HEK293 (cell line): ENCODE results near the gene RELT.

Source experiments
- CTCF ChIA-PET: fragments of 350-600 bp; formaldehyde crosslinking; extraction: SDS; loops from one replicate; lab custom pipeline; 2021; ENCODE audit warnings: antibody characterized with exemption; lab: Yijun Ruan, JAX
- POLR2A ChIA-PET: fragments of 300-600 bp; formaldehyde crosslinking; extraction: SDS; loops from one replicate; lab custom pipeline; 2020; ENCODE audit warnings: antibody characterized with exemption, inconsistent platforms; lab: Yijun Ruan, JAX
- H3K27ac ChIP-seq: fragments of 200-500 bp; sonication (Bioruptor generic); 2 replicates; pipeline ENCODE4 v1.5.1; 2014; ENCODE audit warnings: low read depth, low read length, control low read depth, inconsistent platforms; ENCODE audit errors: extremely low read depth
- H3K36me3 ChIP-seq, 2 experiments: fragments of 200-500 bp in 1 of 2; sonication (Bioruptor generic) in 1 of 2; 1 replicate in 1 of 2; 2 replicates in 1 of 2; pipeline ENCODE4 v1.5.1; 2014 to 2017; ENCODE audit warnings: inconsistent platforms in 2 of 2, low read length in 2 of 2; ENCODE audit not compliant: control insufficient read depth in 2 of 2, insufficient read depth in 1 of 2
- H3K4me1 ChIP-seq: fragments of 200-500 bp; sonication (Bioruptor generic); 2 replicates; pipeline ENCODE4 v1.5.1; 2014; ENCODE audit warnings: mild to moderate bottlenecking, low read length, inconsistent platforms; ENCODE audit not compliant: control insufficient read depth, insufficient read depth
- H3K4me3 ChIP-seq: 2 replicates; pipeline ENCODE4 v1.5.1; 2011; ENCODE audit warnings: low read depth, mild to moderate bottlenecking, control low read depth, low read length, moderate library complexity
- H3K9me3 ChIP-seq: fragments of 200-500 bp; sonication (Bioruptor generic); 2 replicates; pipeline ENCODE4 v1.5.1; 2014; ENCODE audit warnings: low read depth, low read length, inconsistent platforms; ENCODE audit not compliant: control insufficient read depth, insufficient read depth
- EGR2 ChIP-seq: fragments of 450-650 bp; formaldehyde crosslinking; IDR thresholded peaks from 2 replicates; pipeline ENCODE4 v1.5.1; 2016; ENCODE audit warnings: low read depth, missing biosample characterization, missing genetic modification characterization
- KLF8 ChIP-seq: fragments of 450-650 bp; formaldehyde crosslinking; IDR thresholded peaks from 2 replicates; pipeline ENCODE4 v1.5.1; 2016; ENCODE audit warnings: missing biosample characterization, missing genetic modification characterization
- KLF9 ChIP-seq: fragments of 450-650 bp; formaldehyde crosslinking; IDR thresholded peaks from 2 replicates; pipeline ENCODE4 v1.5.1; 2016; ENCODE audit warnings: missing biosample characterization, missing genetic modification characterization, low read depth
- ZBTB1 ChIP-seq: fragments of 450-650 bp; formaldehyde crosslinking; IDR thresholded peaks from 2 replicates; pipeline ENCODE4 v1.5.1; 2016; ENCODE audit warnings: missing biosample characterization, missing genetic modification characterization
- ZFP69B ChIP-seq: fragments of 450-650 bp; formaldehyde crosslinking; IDR thresholded peaks from 2 replicates; pipeline ENCODE4 v1.5.1; 2016; ENCODE audit warnings: missing biosample characterization, missing genetic modification characterization
- ZNF311 ChIP-seq: fragments of 450-650 bp; formaldehyde crosslinking; IDR thresholded peaks from 2 replicates; pipeline ENCODE4 v1.5.1; 2017; ENCODE audit warnings: missing biosample characterization, missing genetic modification characterization, borderline replicate concordance
- TF ChIP-seq, protein P1 (sequence below): fragments of 450-650 bp; formaldehyde crosslinking; IDR thresholded peaks from 2 replicates; pipeline ENCODE4 v1.5.1; 2016; ENCODE audit warnings: missing biosample characterization, missing genetic modification characterization
- TF ChIP-seq, protein P2 (sequence below): fragments of 450-650 bp; formaldehyde crosslinking; IDR thresholded peaks from 2 replicates; pipeline ENCODE4 v1.5.1; 2016; ENCODE audit warnings: missing biosample characterization, missing genetic modification characterization
- TF ChIP-seq, protein P3 (sequence below): fragments of 450-650 bp; formaldehyde crosslinking; IDR thresholded peaks from 2 replicates; pipeline ENCODE4 v1.5.1; 2016; ENCODE audit warnings: missing biosample characterization, missing genetic modification characterization
- TF ChIP-seq, protein P4 (sequence below): fragments of 450-650 bp; formaldehyde crosslinking; IDR thresholded peaks from 2 replicates; pipeline ENCODE4 v1.5.1; 2017; ENCODE audit warnings: missing biosample characterization, missing genetic modification characterization

The RELT gene

DNA sequence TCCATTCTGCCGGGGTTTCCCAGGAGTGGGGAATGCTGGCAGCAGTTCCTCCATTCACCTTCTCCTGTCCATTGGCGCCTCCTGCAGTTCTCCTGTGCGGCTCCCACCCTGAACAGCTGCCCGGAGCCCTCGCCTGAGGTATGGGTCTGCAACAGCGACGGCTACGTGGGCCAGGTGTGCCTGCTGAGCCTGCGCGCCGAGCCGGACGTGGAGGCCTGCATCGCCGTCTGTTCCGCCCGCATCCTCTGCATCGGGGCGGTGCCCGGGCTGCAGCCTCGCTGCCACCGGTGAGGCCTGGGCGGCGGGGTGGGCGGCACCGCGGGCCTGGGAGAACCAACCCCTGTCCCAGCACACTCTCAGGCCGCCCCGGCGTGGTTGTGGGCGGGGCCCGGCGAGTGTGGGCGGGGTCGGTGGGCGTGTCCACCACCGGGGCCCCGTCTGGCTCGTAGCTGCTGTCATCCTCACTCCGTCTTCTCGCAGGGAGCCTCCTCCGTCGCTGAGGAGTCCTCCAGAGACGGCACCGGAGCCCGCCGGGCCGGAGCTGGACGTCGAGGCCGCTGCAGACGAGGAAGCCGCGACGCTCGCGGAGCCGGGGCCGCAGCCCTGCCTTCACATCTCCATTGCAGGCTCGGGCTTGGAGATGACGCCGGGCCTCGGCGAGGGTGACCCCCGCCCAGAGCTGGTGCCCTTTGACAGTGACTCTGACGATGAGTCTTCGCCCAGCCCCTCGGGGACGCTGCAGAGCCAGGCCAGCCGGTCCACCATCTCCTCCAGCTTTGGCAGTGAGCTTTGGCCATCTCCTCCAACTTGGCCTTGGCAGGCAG lies 14.0 kb upstream of the RELT start:
- CTCF ChIA-PET, result interaction anchor here (0.6 to 7.2 kb wide), 4 partner anchors 11 to 56 kb away, joined by 3 to 50 read pairs (median 7); no protein-coding TSS in a partner anchor
- Histone ChIP-seq H3K4me3 (no peak overlapping the region), H3K36me3 (peaks cover 0 to 62% of the 10 kb centered on the region in 2 experiments; a peak in 1 of 3 replicates), H3K27ac (no peak overlapping the region), H3K4me1 (no peaks in the 10 kb centered on the region), H3K9me3 (no peaks in the 10 kb centered on the region)
- POLR2A ChIA-PET, result no interaction called here
- TF ChIP-seq ZNF311 (tag by site-specific recombination), result no peak
- peak; percentile 75 for TF ChIP-seq KLF9 (tag by site-specific recombination)
- TF ChIP-seq KLF8 (tag by site-specific recombination), result peak; percentile 53; the same call in 1 of the 2 replicates

DNA sequence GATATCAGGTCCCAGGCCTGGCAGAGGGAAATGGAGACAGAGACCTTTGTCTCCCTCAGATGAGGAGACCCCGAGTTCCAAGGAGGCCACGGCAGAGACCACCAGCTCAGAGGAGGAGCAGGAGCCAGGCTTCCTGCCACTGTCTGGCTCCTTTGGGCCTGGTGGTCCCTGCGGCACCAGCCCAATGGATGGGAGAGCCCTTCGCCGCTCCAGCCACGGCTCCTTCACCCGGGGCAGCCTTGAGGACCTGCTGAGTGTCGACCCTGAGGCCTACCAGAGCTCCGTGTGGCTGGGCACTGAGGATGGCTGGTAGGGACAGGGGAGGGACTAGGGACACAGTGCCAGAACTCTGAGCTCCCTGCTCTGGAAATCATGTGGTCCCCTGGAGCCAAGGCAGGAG lies 13.1 kb upstream of the RELT start:
- TF ChIP-seq, protein P1, sequence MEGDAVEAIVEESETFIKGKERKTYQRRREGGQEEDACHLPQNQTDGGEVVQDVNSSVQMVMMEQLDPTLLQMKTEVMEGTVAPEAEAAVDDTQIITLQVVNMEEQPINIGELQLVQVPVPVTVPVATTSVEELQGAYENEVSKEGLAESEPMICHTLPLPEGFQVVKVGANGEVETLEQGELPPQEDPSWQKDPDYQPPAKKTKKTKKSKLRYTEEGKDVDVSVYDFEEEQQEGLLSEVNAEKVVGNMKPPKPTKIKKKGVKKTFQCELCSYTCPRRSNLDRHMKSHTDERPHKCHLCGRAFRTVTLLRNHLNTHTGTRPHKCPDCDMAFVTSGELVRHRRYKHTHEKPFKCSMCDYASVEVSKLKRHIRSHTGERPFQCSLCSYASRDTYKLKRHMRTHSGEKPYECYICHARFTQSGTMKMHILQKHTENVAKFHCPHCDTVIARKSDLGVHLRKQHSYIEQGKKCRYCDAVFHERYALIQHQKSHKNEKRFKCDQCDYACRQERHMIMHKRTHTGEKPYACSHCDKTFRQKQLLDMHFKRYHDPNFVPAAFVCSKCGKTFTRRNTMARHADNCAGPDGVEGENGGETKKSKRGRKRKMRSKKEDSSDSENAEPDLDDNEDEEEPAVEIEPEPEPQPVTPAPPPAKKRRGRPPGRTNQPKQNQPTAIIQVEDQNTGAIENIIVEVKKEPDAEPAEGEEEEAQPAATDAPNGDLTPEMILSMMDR (tag by site-specific recombination), result no peak
- TF ChIP-seq, protein P2, sequence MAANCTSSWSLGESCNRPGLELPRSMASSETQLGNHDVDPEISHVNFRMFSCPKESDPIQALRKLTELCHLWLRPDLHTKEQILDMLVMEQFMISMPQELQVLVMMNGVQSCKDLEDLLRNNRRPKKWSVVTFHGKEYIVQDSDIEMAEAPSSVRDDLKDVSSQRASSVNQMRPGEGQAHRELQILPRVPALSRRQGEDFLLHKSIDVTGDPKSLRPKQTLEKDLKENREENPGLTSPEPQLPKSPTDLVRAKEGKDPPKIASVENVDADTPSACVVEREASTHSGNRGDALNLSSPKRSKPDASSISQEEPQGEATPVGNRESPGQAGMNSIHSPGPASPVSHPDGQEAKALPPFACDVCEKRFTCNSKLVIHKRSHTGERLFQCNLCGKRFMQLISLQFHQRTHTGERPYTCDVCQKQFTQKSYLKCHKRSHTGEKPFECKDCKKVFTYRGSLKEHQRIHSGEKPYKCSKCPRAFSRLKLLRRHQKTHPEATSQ (tag by site-specific recombination), result no peak
- TF ChIP-seq, protein P3, sequence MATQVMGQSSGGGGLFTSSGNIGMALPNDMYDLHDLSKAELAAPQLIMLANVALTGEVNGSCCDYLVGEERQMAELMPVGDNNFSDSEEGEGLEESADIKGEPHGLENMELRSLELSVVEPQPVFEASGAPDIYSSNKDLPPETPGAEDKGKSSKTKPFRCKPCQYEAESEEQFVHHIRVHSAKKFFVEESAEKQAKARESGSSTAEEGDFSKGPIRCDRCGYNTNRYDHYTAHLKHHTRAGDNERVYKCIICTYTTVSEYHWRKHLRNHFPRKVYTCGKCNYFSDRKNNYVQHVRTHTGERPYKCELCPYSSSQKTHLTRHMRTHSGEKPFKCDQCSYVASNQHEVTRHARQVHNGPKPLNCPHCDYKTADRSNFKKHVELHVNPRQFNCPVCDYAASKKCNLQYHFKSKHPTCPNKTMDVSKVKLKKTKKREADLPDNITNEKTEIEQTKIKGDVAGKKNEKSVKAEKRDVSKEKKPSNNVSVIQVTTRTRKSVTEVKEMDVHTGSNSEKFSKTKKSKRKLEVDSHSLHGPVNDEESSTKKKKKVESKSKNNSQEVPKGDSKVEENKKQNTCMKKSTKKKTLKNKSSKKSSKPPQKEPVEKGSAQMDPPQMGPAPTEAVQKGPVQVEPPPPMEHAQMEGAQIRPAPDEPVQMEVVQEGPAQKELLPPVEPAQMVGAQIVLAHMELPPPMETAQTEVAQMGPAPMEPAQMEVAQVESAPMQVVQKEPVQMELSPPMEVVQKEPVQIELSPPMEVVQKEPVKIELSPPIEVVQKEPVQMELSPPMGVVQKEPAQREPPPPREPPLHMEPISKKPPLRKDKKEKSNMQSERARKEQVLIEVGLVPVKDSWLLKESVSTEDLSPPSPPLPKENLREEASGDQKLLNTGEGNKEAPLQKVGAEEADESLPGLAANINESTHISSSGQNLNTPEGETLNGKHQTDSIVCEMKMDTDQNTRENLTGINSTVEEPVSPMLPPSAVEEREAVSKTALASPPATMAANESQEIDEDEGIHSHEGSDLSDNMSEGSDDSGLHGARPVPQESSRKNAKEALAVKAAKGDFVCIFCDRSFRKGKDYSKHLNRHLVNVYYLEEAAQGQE, result no peak
- TF ChIP-seq, protein P4, sequence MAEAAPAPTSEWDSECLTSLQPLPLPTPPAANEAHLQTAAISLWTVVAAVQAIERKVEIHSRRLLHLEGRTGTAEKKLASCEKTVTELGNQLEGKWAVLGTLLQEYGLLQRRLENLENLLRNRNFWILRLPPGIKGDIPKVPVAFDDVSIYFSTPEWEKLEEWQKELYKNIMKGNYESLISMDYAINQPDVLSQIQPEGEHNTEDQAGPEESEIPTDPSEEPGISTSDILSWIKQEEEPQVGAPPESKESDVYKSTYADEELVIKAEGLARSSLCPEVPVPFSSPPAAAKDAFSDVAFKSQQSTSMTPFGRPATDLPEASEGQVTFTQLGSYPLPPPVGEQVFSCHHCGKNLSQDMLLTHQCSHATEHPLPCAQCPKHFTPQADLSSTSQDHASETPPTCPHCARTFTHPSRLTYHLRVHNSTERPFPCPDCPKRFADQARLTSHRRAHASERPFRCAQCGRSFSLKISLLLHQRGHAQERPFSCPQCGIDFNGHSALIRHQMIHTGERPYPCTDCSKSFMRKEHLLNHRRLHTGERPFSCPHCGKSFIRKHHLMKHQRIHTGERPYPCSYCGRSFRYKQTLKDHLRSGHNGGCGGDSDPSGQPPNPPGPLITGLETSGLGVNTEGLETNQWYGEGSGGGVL (tag by site-specific recombination), result no peak
- TF ChIP-seq ZFP69B (no peak), ZBTB1 (no peak), EGR2 (tag by site-specific recombination) (no peak)
- H3K27ac ChIP-seq, result no peak overlapping the region
- no peaks in the 10 kb centered on the region for H3K9me3 ChIP-seq
- H3K36me3 ChIP-seq, result peaks cover 0 to 62% of the 10 kb centered on the region in 2 experiments; a peak in 1 of 3 replicates
- no peaks in the 10 kb centered on the region for H3K4me1 ChIP-seq
- CTCF ChIA-PET, result interaction anchor here (0.9 to 7.2 kb wide), 2 partner anchors 12 to 638 kb away, joined by 3 to 50 read pairs; no protein-coding TSS in a partner anchor
- no peak overlapping the region for H3K4me3 ChIP-seq
- POLR2A ChIA-PET, result no interaction called here
